NCI-H1417 (cell line): Measurements from ENCODE around the gene STRA8.
"Not testable (repeated sequence)": the region's sequence is repeated elsewhere in the genome, so short reads cannot be mapped to it uniquely, and the experiment has no call there.

ENCODE experiments used
- DNase-seq, 3 experiments: peaks; one replicate each; lab custom pipeline; 2025; lab: John Stamatoyannopoulos, UW

STRA8 gene

DNA sequence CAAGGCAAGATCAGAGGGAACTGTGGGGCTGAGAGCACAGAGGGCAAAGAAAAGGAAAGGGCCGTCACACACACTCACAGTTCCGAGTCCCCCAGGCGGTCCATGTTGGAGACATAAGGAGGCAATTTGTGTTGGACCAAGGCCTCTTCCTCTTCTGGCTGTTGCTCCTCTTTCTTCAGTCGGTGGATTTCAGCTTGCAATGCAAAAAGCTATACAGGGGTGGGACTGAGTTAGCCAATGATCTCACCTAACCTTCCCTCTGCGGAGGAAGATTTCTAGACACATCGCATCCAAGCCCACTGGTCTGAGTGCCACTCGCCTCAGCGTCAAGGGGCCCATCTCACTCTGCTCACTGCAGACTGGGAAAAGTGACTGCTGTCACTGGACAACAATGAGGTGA, 27.8 kb upstream of the STRA8 start:
- DNase-seq, result no peak

DNA sequence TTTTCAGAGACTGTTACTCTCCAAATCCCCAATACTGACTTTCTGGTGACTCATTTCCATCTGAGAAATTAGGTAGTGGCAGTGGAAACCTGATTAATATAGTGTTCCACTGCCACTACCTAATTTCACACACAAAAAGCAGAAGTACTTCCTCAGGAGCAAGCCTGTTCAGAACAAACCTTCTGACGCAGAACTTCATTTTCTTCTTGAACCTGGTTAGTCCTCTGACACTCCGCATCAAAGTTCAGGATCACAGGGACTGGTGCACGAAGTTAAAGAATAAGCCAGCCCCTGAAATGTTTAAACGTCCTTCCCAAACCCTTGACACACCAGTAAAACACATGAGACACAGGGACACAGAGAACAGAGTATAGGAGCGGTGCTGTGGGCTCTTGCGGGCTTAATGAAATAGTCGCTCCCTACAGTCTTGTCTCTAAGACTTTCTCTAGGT, 26.7 kb upstream of the STRA8 start:
- DNase-seq, result no peak

DNA sequence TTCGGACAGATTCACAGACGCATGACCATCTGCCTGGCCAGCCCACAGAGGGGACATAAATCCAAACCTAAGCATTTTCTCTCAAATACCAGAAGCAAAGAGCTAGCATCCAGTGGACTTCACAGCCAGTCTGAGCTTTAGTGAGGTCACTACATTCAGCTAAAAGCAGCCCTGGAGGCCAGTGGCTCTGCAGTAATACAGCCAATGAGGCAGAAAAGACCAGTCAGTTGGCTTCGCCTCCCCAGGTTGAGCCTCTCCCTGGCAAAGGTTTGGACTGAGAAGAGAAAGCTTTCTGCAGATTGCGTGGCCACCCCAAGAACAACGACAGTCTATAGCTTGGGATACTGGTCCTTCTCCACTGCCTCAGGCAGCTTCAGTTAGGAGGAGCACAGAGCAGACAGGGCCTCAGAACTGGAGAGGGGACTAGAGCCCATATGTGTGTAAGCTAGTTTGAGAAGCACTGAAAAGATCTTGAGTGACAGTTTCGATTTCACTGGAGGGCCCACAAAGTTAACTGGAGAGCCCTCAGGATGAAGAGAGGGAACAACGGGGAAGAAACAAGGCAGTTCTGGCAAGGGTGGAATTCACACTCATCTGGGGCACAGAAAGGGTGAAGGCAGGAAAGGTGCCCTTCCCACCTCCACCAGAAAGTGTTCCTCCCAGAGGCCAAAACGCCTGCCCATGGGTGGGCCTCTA, 26.1 kb upstream of the STRA8 start:
- no peak for DNase-seq

DNA sequence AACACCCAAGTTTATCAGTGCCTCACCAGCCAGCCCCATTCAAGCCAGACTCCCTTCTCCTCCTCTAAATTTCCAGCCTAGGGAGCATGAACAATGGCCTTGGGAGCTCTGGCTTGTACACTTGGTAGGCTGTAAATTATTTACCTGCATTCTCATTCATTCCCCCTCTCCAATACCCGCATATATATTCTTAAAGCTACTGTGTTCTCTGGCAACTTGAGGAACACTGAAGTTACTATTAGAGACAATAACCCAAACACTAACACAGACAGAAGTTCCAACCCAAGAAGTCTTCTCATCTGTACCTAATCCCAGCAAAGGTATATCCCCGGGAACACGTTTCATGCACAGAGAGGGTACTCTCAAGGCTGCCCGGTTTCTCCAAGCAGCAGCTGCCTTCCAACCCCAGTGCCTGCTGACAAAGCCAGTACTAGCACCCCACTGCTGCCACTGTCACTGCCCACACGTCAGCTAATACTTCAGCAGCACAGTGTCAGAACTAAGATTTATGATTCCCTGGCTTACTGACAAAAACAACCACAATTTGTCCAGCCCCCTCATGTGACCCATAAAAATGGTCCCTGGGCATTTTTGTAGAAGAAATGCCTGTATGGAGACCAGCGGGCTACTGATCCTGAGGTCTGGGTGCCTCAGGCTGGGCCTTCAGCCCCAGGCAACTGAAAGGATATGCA, 25.4 kb upstream of the STRA8 start:
- no peak for DNase-seq

DNA sequence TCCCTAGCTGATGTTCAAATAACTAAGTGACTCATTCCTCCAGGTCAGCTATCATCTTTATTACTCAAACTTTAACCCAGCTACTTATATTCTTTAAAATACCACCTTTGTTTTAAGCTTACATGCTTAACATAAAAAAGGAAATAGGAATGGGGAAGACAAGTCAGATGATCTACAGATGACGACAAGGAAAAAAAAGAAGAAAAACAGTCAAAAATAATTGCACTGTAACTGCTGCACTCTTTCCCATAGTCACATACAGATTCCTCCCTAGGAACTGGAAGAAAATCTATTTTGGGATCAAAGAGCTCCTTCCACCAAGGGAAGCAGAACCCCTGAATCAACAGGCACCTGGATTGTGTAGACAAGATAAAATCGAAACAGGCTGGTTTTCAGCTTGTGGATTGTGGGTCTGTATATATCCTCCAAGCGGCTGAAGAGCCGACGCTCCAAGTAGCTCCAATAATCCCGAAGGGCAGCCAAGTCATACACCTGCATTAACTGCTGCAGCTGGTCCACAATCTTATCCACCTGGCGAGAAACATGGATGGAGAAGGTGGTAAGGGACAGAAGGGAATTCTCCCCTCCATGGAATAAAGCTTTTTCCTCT, 24.3 kb upstream of the STRA8 start:
- no peak for DNase-seq

DNA sequence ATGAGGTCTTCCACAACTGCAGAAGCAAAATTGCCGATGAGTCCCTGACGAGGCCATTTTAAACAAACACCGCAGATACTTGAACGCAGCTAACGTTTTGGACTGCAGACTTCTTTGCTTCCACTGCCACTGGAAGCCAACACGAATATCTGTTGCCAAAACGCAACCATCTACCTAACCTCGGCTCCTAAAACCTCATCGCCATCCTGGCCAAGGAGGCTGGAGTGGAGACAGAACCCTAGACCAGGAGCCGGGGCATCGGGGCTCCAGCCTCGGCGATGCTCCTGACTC, 22.8 kb upstream of the STRA8 start:
- DNase-seq, result peak in 1 of 3 experiments; percentile 83

DNA sequence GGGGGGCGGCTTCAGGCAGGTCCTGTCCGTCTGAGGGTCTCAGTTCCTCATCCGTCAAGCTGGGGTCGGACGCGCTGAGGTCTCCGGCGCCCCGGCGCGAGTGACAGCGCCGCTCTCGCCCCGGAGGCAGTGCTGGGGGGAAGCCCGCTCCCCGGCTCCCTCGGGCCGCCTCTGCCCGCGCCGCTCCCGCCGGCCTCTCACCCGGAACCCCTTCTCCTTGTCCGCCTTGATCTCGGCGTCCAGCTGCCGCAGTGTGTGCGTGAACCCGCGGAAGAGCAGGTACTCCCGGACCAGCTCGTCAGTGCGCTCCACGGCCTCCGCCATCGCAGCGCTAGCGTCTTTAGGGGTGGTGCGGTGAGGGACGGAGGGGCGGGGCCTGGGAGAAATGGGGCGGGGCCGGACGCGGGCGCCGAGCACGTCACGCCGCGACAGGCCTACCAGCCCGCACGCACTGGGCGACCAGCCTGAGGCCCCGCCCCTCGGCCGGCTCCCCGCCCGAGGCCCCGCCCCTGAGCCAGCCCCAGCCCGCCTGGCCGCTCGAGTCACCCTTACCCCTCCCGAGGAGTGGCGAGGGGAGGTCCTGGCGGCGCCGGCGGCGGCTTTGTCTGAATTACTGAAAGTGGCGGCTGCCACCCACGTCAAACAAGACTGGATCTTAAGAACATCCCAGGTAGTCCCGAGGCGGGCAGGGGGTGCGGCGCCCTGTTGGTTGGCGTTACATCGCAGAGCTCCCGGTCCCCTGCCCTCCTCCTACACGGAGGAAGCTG, 22.3 kb upstream of the STRA8 start, which contains the start of gene WDR91:
TSS of gene WDR91 (minus strand) at position 348 of the 767 bp plus-strand sequence. CDS start at position 324, 24 bp downstream.
- peak; percentile 98 for DNase-seq

DNA sequence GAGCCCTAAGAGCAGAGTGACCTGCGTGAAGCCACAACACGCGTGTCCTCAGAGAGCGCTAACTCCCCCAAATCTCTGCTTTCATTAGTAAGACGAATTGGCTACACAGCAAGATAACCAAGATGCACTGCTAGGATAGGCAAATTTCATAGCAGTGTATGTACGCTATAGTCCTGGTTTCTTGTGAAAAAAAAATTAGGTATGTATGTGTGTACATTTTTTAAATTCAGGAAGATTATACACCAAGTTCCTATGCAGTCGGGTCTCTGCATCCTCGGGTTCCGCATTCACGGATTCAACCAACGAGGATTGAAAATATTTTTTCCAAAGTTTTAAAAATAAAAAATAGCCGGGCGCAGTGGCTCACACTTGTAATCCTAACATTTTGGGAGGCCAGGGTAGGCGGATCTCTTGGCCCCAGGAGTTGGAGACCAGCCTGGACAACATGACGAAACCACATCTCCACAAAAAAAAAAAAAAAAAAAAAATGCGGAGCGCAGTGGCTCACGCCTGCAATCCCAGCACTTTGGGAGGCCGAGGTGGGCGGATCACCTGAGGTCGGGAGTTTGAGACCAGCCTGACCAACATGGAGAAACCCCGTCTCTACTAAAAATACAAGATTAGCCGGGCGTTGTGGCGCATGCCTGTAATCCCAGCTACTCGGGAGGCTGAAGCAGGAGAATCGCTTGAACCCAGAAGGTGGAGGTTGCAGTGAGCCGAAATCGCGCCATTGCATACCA, 21.5 kb upstream of the STRA8 start:
- not testable (repeated sequence) for DNase-seq

DNA sequence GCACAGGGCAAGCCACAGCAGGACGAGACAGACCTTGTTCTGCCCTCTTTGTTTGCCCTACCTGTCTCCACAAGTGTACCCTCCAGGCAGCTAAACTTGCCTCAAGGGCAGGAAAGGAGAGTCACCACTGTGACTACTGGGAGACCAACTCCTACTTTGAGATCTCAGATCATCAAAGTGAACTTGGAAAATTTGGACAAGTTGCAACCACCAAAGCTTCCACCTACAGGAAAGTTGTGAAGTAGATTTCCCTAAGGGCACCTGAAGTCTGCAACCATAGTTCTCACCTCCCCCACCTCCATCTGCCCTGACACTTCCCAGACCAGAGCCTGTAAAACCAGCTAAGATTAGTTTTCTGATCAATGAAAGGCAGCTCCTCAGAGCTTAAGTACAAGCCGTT, 19.8 kb upstream of the STRA8 start:
- DNase-seq, result no peak

DNA sequence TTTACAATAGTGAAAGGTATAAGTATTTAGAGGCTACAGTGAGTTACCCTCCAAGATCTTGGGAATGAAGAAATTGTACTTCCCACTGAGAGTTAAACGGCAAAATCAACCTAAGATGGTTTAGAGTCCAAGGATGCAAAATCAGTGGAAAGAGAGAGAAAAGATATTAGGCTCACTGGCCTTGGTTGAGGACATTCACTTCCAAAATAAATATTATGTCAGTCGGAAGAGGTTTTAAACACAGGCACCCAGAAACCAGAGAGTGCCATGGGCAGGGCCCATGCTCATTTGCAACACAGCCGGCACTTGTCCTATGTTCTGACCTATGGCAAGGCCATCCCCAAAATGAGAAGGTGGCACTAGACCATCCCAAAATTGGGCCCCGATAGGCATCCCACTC, 18.5 kb upstream of the STRA8 start:
- DNase-seq, result no peak

DNA sequence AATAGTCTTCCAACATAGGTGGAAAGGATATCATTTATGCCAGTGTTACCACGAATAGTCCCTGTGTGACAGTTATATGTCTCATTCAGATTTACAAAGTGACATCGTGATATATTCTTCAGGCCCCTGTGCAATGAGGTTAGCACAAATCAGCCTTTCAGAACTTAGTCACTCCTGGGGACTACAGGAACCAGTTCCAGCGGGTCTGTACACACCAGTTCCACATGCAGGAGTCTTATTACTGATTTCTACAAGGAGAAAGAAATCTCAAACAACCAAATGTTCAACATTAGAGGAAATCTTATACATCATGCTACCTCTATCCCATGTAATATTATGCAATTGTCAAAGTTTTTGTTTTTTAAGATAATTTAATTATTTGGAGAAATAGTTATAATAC, 17.9 kb upstream of the STRA8 start:
- DNase-seq, result no peak

DNA sequence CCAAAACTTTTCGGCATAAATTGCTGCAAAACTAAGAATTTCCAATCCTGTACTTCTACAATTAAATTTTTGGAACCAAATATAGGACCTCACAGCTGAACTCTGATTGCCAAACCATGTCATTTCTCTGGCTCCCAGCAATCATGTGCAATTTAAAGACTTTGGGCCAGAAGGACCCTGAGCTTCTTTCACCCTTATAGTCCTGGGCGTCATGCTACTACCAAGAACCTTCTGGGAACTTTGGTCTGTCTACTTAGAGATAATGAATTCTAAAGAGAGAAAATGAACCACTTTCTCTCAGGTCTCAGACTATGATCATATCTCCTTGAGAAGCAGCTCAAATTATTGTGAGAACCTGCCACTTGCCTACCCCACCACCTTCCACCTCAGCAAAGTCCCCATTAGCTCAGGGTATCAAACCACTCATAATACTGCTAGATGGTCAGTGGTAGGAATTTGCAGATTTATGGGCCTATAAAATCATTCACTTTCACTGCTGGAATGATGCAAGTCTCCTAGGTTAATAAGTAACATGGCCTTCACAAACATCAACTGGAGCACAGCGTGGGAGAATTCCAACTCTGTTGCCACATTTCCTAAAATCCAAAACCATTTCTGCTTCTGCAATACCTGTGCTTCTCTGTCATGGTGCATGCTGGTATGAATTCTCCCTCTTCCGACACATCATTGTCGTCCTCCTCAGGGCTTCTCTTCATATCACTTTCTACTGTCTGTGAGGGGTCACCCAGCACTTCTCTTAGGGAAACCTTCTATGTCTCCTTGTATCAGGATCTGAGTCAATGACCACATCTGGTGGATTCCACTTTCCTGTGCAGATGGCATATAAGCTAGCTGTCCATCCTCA, 15.8 kb upstream of the STRA8 start:
- DNase-seq, result no peak

DNA sequence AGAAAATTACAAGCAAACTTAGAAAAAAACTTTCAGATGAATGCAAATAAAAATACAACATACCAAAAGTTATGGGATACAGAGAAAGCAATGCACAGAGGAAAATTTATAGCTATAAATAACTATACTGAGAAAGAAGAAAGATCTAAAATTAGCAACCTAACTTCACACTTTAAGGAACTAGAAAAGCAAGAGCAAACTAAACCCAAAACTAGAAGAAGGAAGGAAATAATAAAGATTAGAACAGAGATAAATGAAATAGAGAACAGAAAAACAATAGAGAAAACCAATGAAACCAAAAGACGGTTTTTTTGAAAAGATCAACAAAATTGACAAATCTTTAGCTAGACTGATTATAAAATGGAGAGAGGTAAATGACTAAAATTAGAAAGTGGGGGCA, 9.6 kb upstream of the STRA8 start:
- no peak for DNase-seq

DNA sequence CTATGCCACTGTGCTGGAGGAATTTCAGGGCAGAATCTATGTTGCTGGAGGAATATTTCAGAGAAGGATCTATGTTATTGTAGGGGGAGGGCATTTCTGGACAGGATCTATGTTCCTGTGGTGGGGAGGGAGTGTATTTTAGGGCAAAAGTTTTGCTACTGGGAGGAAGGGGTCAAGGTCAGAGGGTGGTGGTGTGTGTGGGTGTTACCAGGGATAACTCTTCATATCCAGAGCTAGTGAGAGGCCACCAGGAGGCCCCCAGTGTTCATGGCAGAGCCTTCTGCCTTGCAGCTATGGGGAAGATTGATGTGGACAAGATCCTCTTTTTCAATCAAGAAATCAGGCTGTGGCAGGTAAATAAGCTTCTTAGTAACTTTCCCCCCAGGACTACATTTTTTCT, 2.0 kb upstream of the STRA8 start:
- DNase-seq, result no peak

DNA sequence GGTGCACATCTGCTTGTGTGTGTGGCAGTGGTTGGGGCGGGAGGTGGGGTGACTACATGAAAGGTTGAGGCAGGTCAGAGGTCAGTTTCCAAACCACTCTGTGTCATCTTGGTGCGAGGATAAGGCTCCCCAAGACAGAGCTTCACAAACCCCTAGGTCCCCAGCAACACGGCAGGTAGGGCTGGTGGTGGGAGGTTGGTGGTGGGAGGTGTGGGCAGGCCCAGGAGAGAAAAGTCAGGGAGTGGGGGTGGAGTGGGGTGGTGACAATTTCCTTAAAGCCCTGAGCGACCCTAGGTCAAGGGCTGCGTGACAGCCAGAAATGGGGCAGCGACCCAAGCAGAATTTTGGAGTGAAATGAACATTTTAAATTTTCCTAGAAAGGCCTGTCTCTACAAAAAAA, 1.6 kb upstream of the STRA8 start:
- no peak for DNase-seq

DNA sequence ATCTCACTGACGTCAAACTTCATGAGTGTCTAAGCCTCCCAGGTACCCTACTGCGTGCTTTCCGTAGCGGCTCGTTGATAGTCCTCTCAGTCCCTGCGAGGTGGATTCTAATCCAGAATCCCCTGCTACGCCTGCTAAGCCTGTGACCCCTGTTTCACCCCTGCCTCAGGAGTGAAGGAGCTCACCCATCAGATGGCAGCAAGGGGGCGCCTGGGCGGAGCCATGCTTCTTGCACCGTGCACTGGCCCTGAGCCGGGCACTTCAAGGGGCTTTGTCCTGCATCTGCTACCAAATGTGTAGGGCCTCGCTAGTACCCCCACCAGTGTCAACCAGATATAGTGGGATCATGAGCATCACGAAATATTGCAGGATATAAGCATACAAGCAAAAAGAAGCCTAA, 918 bp upstream of the STRA8 start:
- no peak for DNase-seq

DNA sequence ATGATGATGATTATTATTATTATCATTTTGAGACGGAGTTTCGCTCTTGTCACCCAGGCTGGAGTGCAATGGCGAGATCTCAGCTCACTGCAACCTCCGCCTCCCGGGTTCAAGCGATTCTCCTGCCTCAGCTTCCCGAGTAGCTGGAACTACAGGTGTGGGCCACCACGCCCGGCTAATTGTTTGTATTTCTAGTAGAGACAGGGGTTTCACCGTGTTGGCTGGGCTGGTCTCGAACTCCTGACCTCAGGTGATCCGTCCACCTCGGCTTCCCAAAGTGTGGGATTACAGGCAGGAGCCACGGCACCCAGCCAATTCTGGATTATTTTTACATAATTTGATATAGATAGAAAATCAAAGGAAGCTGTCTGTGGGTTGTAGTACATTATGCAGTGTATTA, 457 bp downstream of the STRA8 start:
- not testable (repeated sequence) for DNase-seq

DNA sequence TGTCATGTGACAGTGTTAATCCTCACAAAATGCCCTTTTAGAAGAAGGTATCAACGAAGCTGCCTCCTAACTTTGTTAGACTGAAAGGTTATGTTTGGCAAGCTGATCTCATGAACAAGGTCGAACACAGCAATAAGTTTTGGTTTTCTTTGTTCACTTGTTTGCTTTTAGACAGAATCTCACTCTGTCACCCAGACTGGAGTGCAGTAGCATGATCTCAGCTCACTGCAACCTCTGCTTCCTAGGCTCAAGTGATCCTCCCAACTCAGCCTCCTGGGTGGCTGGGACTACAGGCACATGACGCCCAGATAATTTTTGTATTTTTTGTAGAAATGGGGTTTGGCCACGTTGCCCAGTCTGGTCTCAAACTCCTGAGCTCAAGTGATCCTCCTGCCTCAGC, 1.1 kb downstream of the STRA8 start:
- DNase-seq, result no peak

DNA sequence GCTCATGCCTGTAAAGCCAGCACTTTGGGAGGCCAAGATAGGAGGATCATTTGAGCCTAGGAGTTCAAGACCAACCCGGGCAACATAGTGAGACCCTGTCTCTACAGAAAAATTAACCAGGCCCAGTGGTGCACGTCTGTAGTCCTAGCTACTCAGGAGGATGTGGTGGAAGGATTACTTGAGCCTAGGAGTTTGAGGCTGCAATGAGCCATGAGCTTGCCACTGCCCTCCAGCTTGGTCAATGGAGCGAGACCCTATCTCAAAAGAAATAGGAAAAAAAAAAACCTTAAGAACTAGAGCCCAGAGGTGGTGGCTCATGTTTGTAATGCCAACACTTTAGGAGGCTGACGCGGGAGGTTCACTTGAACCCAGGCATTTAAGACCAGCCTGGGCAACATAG, 2.2 kb downstream of the STRA8 start:
- no peak for DNase-seq

DNA sequence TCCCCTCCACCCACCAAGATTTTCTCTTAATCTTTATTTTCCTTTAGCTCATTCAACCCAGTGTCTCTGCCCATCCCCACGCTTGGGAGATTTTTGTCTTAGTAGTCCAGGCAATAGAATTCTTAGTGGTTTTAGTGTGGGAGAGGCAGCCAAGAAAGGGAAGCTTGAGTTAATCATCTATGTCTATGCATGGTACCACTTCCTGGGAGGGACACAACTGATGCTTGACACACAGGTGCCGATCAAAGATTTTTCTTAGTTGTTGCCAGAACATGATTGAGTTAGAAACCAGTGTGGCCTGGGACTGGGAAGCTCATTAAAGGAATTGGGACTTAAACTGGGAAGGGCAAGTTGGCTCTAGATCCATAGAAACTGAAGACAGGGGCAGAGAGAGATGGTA, 3.1 kb downstream of the STRA8 start:
- no peak for DNase-seq

DNA sequence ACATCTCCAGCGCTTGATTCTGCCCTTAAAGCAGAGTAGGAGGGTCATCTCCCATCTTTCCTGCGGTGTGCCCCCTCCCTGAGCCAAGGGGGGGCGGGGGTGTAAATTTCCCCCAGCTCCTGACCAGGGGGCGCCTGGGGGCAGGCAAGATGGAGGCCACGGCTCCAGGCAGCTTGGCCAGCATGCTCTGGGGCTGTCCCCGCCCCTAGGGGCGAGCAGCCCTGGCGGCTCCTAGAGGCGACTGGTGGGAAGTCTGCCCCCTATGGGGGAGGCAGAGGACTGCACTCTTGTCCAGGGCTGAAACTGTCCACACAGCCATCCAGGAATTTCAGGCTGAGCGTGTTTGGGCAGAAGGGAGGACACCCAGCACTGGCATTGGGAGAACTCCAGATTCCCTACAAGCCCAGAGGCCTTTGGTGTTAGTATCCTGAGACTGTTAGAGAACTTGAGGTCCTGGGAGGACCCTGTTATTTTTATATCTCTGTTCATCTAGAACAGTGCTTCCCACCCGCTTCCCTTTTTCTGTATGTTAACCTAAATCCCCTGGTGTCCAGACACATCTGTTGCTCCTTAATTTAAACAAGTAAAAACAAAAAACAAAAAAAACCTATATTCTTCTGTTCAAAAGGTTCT, 4.6 kb downstream of the STRA8 start:
- no peak for DNase-seq
